Fibroblast of the aortic adventitia (primary cell): Measurements from ENCODE around the gene APC. TPM values are rescaled to one million over a fixed set of nuclear protein-coding genes. Genes with fewer than 3 reads are reported as not detected.

Experiments used
- DNase-seq: peaks from one replicate; pipeline ENCODE4 v3.0.0-alpha.2; 2010; ENCODE audit warnings: low read depth
- H3K4me3 ChIP-seq: 2 replicates; pipeline ENCODE4 v1.5.1; 2011; ENCODE audit warnings: low read depth, mild to moderate bottlenecking, control low read depth, low read length, moderate library complexity
- total RNA-seq: library from RNA; depleted of rRNA; stranded (reverse); fragments of >200 nt; gene quantifications from 2 replicates; pipeline ENCODE4 v1.2.3, GENCODE V29; 2012; ENCODE audit warnings: low replicate concordance
- TF ChIP-seq, protein P1 (sequence below): IDR thresholded peaks from 2 replicates; pipeline ENCODE4 v1.5.1; 2011; ENCODE audit warnings: mild to moderate bottlenecking, low read length, control low read depth, inconsistent platforms; ENCODE audit not compliant: insufficient read depth

The APC gene
- total RNA-seq, 1 donor, result 61.7 TPM

DNA sequence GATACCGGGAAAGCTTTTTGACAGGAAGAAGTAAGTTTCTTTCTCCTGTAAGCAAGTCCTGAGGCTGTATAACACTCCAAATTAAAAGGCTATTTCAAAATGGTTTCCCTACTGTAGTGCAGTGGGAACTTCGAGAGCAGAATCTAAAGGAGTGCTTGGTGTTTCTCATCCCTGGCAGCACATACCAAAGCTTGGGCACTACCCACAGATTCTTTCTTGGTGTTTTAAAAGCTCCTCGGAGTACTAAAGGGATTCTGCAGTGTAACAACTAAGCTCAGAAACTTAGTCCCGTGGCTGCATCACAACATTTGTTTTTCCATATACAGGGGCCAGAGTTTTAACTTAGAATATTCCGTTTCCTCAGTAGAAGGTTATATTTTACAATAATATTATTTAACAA is 5.6 kb upstream of the APC start:
- H3K4me3 ChIP-seq, result no peak overlapping the region
- DNase-seq, result no peak
- TF ChIP-seq, protein P1, sequence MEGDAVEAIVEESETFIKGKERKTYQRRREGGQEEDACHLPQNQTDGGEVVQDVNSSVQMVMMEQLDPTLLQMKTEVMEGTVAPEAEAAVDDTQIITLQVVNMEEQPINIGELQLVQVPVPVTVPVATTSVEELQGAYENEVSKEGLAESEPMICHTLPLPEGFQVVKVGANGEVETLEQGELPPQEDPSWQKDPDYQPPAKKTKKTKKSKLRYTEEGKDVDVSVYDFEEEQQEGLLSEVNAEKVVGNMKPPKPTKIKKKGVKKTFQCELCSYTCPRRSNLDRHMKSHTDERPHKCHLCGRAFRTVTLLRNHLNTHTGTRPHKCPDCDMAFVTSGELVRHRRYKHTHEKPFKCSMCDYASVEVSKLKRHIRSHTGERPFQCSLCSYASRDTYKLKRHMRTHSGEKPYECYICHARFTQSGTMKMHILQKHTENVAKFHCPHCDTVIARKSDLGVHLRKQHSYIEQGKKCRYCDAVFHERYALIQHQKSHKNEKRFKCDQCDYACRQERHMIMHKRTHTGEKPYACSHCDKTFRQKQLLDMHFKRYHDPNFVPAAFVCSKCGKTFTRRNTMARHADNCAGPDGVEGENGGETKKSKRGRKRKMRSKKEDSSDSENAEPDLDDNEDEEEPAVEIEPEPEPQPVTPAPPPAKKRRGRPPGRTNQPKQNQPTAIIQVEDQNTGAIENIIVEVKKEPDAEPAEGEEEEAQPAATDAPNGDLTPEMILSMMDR, result no peak

DNA sequence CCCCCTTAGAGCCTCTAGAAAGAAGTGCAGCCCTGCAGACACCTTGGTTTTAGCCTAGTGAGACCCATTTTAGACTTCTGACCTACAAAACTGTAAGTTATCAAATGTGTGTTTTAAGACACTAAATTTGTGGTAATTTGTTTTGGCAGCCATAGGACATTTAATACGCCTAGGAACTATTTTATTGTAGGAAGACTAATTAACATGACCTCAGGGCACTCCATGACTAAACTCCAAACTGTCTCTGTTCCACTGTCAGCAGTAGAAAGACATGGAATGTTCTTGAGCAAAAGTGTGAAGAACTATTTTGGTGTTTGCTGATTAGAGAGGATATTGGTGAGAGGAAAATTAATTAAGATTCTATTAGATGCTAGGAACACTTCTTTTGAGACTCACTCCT is 4.1 kb upstream of the APC start:
- DNase-seq, result no peak
- no peak overlapping the region for H3K4me3 ChIP-seq
- TF ChIP-seq, protein P1, result no peak

DNA sequence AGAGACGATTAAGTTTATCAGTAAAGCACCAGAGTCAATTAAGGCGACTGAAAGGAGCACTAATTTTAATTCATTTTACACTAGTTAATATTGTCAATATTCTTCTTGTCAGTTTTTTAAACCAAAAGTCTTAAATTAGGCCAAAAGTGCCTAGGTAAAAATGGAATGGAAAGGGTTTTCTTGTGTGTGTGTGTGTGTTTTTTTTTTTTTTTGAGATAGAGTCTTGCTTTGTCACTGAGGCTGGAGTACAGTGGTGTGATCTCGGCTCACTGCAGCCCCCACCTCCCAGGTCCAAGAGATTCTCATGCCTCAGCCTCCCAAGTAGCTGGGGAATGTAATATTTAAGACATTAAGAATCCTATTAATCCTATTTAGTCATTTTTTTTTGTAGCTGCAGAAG is 3.1 kb upstream of the APC start:
- DNase-seq, result no peak
- TF ChIP-seq, protein P1, result no peak
- H3K4me3 ChIP-seq, result no peak overlapping the region

DNA sequence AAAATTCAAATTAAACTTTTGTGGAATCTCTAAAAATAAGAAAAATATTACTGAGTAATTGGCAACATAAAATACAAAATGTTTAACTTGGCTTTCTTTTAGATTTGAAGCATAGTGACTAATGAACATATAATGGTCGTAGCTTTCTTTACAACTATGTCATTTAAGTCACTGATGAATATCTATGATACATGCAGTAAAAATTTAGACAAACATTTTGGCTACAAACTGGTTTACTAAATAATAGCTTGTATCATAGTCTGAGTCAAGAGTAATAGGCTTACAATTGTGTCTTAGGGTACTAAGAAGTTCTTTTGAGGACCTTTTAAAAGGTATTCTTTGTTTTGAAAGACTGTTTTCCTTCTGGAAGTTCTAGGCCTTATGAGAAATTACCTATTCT is 2.0 kb upstream of the APC start:
- TF ChIP-seq, protein P1, result no peak
- H3K4me3 ChIP-seq, result no peak overlapping the region

DNA sequence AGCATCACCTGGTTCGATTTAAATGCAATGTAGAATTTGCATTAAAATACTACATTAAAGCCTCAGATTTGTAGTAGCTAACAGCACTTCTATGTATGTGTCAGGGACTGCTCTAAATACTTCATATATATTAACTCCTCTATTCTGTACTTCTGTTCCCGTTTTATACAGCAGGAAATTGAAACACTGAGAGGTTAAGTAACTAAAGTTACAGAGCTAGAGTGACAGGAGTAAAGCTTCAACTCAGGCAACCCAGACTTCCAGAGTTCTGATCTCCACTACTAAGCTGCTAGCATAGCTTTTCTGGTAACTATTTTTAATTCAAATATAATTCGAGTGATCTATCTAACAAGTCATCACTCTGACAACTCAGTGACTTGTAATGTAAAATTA is 619 bp upstream of the APC start:
- no peak for DNase-seq
- H3K4me3 ChIP-seq, result peak overlapping the region; percentile 89
- TF ChIP-seq, protein P1, result no peak

More for the DNA sequence above, 2.0 kb upstream of the APC start:
- DNase-seq, result peak; percentile 54

DNA sequence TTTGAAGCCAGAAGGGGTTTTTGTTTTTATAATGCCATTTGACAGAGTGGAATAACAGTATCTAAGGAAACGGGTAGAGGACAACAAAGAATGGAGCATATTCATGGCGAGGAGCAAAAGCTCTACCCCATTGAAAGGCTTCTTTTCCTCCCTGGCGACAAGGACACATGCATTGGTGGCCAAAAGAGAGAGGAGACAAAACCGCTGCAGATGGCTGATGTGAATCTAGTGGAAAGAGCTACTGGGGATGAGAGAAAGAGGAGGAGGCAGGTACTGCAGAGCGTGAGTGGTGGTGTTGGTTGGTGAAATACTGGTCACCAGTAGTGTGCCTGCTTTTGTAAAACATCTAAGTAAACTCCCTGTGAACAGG is 491 bp downstream of the APC start:
- TF ChIP-seq, protein P1, result no peak
- peak overlapping the region; percentile 89 for H3K4me3 ChIP-seq
- DNase-seq, result peak; percentile 14

DNA sequence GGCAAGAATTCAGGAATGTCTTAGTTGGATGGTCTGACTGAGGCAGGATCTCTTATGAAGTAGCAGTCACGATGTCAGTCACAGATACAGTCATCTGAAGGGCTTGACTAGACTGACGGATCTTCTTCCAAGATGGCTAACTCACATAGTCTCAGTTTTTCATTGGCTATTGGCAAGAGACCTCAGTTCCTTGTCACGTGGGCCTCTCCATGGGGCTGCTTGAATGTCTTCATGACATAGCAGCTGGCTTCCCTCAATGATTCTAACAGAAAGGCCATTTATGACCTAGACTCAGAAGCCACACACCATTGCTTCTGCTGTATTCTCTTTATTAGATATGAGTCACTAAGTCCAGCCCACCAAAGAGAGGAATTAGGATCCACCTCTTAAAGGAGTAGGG is 4.7 kb downstream of the APC start:
- no peak for DNase-seq
- no peak overlapping the region for H3K4me3 ChIP-seq
- TF ChIP-seq, protein P1, result no peak
